SKM-1 (cell line): ENCODE measurements around the gene COG5.

Experiments used
- DNase-seq: peaks from one replicate; lab custom pipeline; 2025; ENCODE audit not compliant: unreplicated experiment; lab: John Stamatoyannopoulos, UW

The COG5 gene

DNA sequence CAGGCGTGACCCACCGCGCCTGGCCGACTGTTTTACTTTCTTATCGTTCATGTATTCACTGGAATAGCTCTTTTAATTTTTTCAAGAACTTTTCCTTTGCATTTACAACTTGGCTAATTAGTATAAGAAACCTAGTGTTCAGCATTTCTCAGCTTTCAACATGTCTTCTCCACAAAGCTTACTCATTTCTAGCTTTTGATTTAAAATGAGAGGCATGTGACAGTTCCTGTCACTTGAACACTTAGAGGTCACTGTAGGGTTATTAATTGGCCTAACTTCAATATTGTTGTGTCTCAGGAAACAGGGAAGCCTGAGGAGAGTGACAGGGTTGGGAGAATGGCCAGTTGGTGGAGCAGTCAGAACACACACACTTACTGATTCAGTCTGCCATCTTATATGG is 218.9 kb downstream of the COG5 start:
- no peak for DNase-seq

GRCh38 chr7:107344286-107344685 is 219.4 kb downstream of the COG5 start:
- no peak for DNase-seq

DNA sequence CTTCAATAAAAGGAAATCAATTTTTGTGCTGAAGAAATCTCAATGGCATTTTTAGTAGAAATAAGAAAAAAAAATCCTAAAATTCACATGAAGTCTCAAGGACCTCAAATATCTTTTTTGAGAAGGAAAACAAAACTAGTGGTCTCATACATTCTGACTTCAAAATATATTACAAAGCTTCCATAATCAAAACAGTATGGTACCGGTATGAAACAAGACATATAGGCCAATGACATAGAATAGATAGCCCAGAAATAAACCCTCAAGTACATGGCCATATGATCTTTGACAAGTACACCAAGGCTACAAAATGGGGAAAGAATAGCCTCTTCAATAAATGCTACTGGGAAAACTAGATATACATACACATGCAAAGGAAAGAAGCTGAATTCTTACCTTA is 225.6 kb downstream of the COG5 start:
- no peak for DNase-seq

DNA sequence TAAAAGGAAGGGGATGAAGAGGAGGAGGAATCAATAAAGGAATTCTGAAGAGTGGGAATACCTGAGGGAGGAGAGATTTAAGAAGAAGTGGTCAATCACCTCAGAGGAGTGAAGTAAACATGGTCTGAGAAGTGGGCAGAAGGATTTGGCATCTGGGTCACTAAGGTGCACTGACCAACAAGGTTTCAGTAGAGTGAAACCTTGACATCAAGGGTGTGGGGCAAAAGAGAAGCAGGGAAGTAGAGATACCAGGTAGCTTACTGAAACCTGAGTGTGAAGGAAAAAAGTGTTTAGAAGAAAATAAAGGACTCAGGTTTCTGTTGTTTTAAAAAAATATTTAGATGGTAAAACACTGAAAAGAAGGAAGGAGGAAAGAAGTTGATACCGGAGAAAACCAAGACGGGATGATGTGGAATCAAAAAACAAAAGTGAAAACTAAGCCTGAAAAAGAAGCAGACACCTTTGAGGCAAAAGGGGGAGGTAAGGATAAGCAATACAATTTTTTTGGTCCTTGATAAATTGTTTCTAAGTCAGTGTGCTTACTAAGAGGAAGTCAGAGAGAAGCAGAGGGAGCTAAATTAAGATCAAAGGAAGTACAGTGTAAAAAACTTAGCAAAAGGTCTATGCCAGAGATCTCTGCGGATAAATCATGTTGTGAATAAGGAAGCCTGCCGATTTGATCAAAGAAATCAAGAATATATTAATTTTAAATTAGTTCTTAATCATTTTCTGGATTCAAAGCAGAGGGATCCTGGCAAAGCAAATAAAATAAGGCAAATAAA is 231.0 kb downstream of the COG5 start:
- peak; percentile 15 for DNase-seq

DNA sequence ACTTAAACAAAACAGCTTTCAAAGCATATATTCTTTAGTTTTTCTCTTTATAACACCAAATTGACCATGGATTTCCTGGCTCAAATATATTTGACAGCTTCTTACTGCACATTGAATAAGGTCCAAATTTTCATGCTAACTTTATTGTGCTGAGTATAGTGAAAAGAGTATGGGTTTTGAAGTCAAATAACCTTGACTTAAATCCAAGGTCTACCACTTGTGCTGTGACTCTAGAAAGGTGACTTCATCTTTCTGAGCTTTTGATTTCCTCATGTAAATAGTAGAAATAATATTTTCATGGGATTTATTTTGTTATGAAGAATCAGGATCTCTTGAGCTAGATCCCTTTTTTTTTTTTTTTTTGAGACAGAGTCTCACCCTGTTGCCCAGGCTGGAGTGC is 233.2 kb downstream of the COG5 start:
- DNase-seq = no peak

DNA sequence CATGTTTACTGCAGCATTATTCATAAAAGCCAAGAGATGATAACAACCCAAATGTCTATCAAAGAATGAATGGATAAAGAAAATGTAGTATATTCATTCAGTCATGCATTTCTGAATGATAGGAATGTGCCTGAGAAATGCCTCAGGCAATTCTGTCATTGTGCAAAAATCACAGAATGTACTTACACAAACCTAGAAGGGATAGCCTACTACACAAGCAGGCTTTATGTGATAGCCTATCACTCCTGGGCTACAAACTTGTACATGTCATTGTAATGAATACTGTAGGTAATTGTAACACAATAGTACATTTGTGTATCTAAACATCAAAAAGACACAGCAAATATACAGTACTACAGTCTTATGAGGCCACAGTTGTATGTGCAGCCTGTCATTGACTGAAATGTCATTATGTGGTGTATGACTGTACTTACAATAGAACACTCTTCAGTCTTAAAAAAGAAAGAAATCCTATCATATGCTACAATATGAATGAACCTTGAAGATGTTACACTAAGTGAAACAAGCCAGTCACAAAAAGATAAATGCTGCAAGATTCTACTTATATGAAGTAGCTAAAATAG is 235.6 kb downstream of the COG5 start:
- no peak for DNase-seq

- DNase-seq = no peak
These were observed 237.7 kb downstream of the COG5 start for GRCh38 chr7:107326061-107326460.

- DNase-seq = no peak
These were observed 241.7 kb downstream of the COG5 start for GRCh38 chr7:107322015-107322414.

DNA sequence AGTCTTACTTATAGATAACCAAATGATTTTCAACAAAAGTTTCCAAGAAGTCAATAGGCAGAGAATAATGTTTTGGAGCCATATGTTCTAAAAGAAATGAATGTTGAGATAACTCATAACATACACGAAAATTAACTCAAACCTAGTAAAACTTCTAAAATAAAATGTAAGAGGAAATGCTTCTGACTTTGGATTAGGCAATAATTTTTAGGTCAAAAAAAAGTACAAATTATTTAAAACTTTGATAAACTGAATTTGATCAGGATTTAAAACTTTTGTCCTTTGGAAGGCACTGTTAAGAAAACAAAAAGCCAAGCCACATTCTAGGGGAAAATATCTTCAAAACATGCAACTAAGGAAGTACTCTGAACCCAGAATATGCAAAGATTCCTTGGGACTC is 242.1 kb downstream of the COG5 start:
- DNase-seq = no peak

GRCh38 chr7:107319724-107320228 is 243.9 kb downstream of the COG5 start:
- no peak for DNase-seq

DNA sequence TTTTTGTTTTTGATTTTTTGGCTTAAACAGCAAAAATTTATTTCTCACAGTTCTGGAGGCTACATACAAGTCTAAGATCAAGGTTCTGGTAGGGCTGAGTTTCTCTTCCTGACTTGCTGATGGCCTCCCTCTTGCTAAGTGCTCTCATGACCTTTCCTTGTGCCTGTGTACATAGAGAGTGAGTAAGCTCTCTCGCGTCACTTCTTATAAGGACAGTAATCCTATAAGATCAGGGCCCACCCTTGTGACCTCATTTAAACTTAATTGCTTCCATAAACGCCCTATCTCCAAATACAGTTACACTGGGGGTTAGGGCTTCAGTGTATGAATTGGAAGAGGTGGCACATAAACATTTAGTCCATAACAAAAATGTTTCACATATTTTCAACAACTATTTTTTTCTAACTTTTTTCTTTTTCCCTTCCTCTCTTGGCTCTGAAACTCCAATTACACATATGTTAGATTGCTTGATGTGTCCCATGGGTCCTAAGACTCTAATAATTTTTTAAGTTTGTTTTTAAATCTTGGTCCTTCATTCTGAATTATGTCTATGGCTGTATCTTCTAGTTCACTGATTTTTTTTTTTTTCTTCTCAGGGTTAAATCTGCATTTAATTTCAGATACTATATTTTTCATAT is 245.1 kb downstream of the COG5 start:
- DNase-seq = no peak

GRCh38 chr7:107315716-107316220 is 248.0 kb downstream of the COG5 start:
- DNase-seq = no peak

GRCh38 chr7:107313355-107313754 is 250.4 kb downstream of the COG5 start:
- DNase-seq = no peak

- no peak for DNase-seq
These were observed 251.3 kb downstream of the COG5 start for GRCh38 chr7:107312418-107312817.

GRCh38 chr7:107309296-107309695 is 254.4 kb downstream of the COG5 start:
- no peak for DNase-seq

- DNase-seq = no peak
These were observed 259.1 kb downstream of the COG5 start for GRCh38 chr7:107304636-107305035.

GRCh38 chr7:107304063-107304462 is 259.7 kb downstream of the COG5 start:
- DNase-seq = no peak

GRCh38 chr7:107302250-107302847 is 261.4 kb downstream of the COG5 start:
- no peak for DNase-seq

- DNase-seq = no peak
These were observed 269.5 kb downstream of the COG5 start for GRCh38 chr7:107294182-107294581.

GRCh38 chr7:107292591-107292990 is 271.1 kb downstream of the COG5 start:
- DNase-seq = no peak

GRCh38 chr7:107291434-107291833 is 272.3 kb downstream of the COG5 start:
- no peak for DNase-seq
